HepG2 (cell line): ENCODE results near the gene SYT9. TPM values are rescaled to one million over a fixed set of nuclear protein-coding genes. Genes with fewer than 3 reads are reported as not detected.

Source experiments
- ATAC-seq: fragments of 200-7000 bp; cut with Tn5 transposase; 3 replicates; pipeline ENCODE4 v1.9.1; 2020; ENCODE audit warnings: mild to moderate bottlenecking, moderate library complexity
- BruUV-seq: library from RNA; stranded (reverse); fragments of 400-500 nt; replicated peaks from 2 replicates; lab custom pipeline; 2021; lab: Mats Ljungman, UMichigan
- CTCF ChIA-PET: fragments of 300-600 bp; formaldehyde crosslinking; extraction: SDS; loops from one replicate; lab custom pipeline; 2021; ENCODE audit warnings: low total read pairs, inconsistent platforms, low intra/inter-chr PET ratio; lab: Yijun Ruan, JAX
- POLR2A ChIA-PET: fragments of 350-600 bp; sonication (Branson Sonifier 250); formaldehyde crosslinking; loops from one replicate; lab custom pipeline; 2020; ENCODE audit warnings: antibody characterized with exemption, inconsistent platforms; lab: Yijun Ruan, JAX
- DNase-seq: peaks from one replicate; pipeline ENCODE4 v3.0.0-alpha.2; 2015; ENCODE audit warnings: low spot score
- FAIRE-seq: peaks from 3 replicates; lab custom pipeline; 2011; peaks lifted over from hg19 to GRCh38; lab: Jason Lieb, UNC
- H2AFZ ChIP-seq: one replicate; pipeline ENCODE4 v1.6.1; 2011; ENCODE audit warnings: low read length, inconsistent platforms
- H3K27ac ChIP-seq: fragments of 300-600 bp; 3 replicates; pipeline ENCODE4 v1.8.0; 2011; ENCODE audit warnings: mixed run types, mild to moderate bottlenecking, mixed read lengths, low read length, inconsistent platforms; ENCODE audit not compliant: insufficient read depth; ENCODE audit errors: extremely low read length
- H3K27me3 ChIP-seq, 2 experiments: fragments of 200-600 bp in 1 of 2; 2 replicates in 1 of 2; 3 replicates in 1 of 2; pipeline versions ENCODE4 v1.6.0 to v1.8.0; 2011; ENCODE audit warnings: low read length in 2 of 2, mild to moderate bottlenecking in 2 of 2, moderate library complexity in 2 of 2, inconsistent platforms in 1 of 2; ENCODE audit not compliant: insufficient read depth in 2 of 2, control insufficient read depth in 1 of 2
- H3K36me3 ChIP-seq, 2 experiments: fragments of 200-600 bp in 1 of 2; replicated peaks in 1 of 2; 2 replicates in 1 of 2; 3 replicates in 1 of 2; pipeline versions ENCODE4 v1.5.1 to v1.8.0; 2011; ENCODE audit warnings: low read length in 2 of 2, inconsistent platforms in 1 of 2; ENCODE audit not compliant: insufficient read depth in 2 of 2, control insufficient read depth in 1 of 2
- H3K4me1 ChIP-seq: 2 replicates; pipeline ENCODE4 v1.5.1; 2012; ENCODE audit warnings: low read length, inconsistent platforms; ENCODE audit not compliant: insufficient read depth
- H3K4me2 ChIP-seq: 2 replicates; pipeline ENCODE4 v1.6.0; 2011; ENCODE audit warnings: low read depth, low read length, inconsistent platforms
- H3K4me3 ChIP-seq, 3 experiments: fragments of 200-600 bp in 1 of 3; sonication (generic), shearing (Covaris generic) in 1 of 3; replicated peaks in 1 of 3; 2 replicates each; pipeline ENCODE4 v1.5.1; 2011 to 2016; ENCODE audit warnings: low read length in 3 of 3, inconsistent platforms in 2 of 3, low read depth in 2 of 3, mild to moderate bottlenecking in 2 of 3, control low read depth in 1 of 3, mixed read lengths in 1 of 3; ENCODE audit not compliant: insufficient read depth in 1 of 3
- H3K79me2 ChIP-seq: one replicate; pipeline ENCODE4 v1.6.1; 2011; ENCODE audit warnings: low read length, inconsistent platforms; ENCODE audit not compliant: insufficient read depth
- H3K9ac ChIP-seq: 2 replicates; pipeline ENCODE4 v1.6.0; 2011; ENCODE audit warnings: mild to moderate bottlenecking, low read depth, low read length, inconsistent platforms; ENCODE audit not compliant: insufficient read depth
- H3K9me3 ChIP-seq: 2 replicates; pipeline ENCODE4 v1.5.1; 2012; ENCODE audit warnings: mild to moderate bottlenecking, low read length
- H4K20me1 ChIP-seq: 2 replicates; pipeline ENCODE4 v1.6.0; 2011; ENCODE audit warnings: inconsistent platforms, mild to moderate bottlenecking, low read length, moderate library complexity; ENCODE audit not compliant: insufficient read depth
- CSRNP2 ChIP-seq: sonication (generic); formaldehyde crosslinking; conservative IDR thresholded peaks from 2 replicates; pipeline ENCODE4 v1.8.0; 2022; ENCODE audit warnings: low read depth, missing genetic modification reagents
- E2F5 ChIP-seq: sonication (generic); formaldehyde crosslinking; conservative IDR thresholded peaks from 2 replicates; pipeline ENCODE4 v1.4.0; 2020; ENCODE audit warnings: missing genetic modification reagents
- HOXD1 ChIP-seq: sonication (generic); formaldehyde crosslinking; IDR thresholded peaks from 2 replicates; pipeline ENCODE4 v1.5.0; 2020; ENCODE audit warnings: missing genetic modification reagents
- MAFF ChIP-seq: IDR thresholded peaks from 2 replicates; pipeline ENCODE4 v1.6.1; 2011; ENCODE audit warnings: low read depth, low read length, improper control_type of control experiment
- PITX1 ChIP-seq: sonication (generic); formaldehyde crosslinking; IDR thresholded peaks from 2 replicates; pipeline ENCODE4 v1.5.1; 2020; ENCODE audit warnings: mild to moderate bottlenecking, missing genetic modification reagents
- RFX3 ChIP-seq: IDR thresholded peaks from 2 replicates; pipeline ENCODE4 v1.6.1; 2016; ENCODE audit warnings: missing biosample characterization, missing genetic modification reagents
- STAG1 ChIP-seq: sonication (generic); formaldehyde crosslinking; IDR thresholded peaks from 2 replicates; pipeline ENCODE4 v1.4.0; 2020; ENCODE audit warnings: missing genetic modification reagents
- TAF1 ChIP-seq: sonication (generic); formaldehyde crosslinking; IDR thresholded peaks from 2 replicates; pipeline ENCODE4 v1.4.0; 2020; ENCODE audit warnings: missing genetic modification reagents
- ZMAT5 ChIP-seq: sonication (generic); formaldehyde crosslinking; IDR thresholded peaks from 2 replicates; pipeline ENCODE4 v1.5.0; 2020; ENCODE audit warnings: mild to moderate bottlenecking, low read depth, missing genetic modification reagents, borderline replicate concordance
- ZNF563 ChIP-seq: sonication (generic); formaldehyde crosslinking; IDR thresholded peaks from 2 replicates; pipeline ENCODE4 v1.8.0; 2022; ENCODE audit warnings: mild to moderate bottlenecking, moderate library complexity, missing genetic modification reagents
- ZNF609 ChIP-seq: sonication (generic); formaldehyde crosslinking; IDR thresholded peaks from 2 replicates; pipeline ENCODE4 v1.4.0; 2020; ENCODE audit warnings: mild to moderate bottlenecking, missing genetic modification reagents, borderline replicate concordance
- ZNF746 ChIP-seq: sonication (generic); formaldehyde crosslinking; IDR thresholded peaks from 2 replicates; pipeline ENCODE4 v1.8.0; 2022; ENCODE audit warnings: mild to moderate bottlenecking, missing genetic modification reagents
- ZNF777 ChIP-seq: sonication (generic); formaldehyde crosslinking; IDR thresholded peaks from 2 replicates; pipeline ENCODE4 v1.4.0; 2020; ENCODE audit warnings: missing genetic modification reagents
- WGBS: methylation state at CpG from one replicate; pipeline ENCODE4 v1.1.6; 2017; ENCODE audit warnings: low lambda C conversion rate; 5-methylcytosine and 5-hydroxymethylcytosine counted together
- in situ Hi-C: cut with HindIII; loops from 2 replicates; pipeline ENCODE4 v1.10.0; 2017; ENCODE audit warnings: low pct_unique_long_range_greater_than_20kb; ENCODE audit not compliant: extremely low pct_ligation_motif_present
- intact Hi-C: fragments of 100-400 bp; cut with micrococcal nuclease; formaldehyde crosslinking; loops from one replicate; pipeline ENCODE4 v1.10.0; 2022; ENCODE audit not compliant: unreplicated experiment
- polyA plus RNA-seq, 8 experiments: library from polyadenylated mRNA; depleted of rRNA in 3 of 8; stranded (reverse) in 7 of 8; unstranded in 1 of 8; fragments of >200 nt; fragmentation: Illumina TruSeq in 4 of 8; extraction: Trizol in 4 of 8; gene quantifications; 2 replicates each; pipeline versions ENCODE4 v1.2.1 to v1.2.3, GENCODE V29; 2011 to 2016; ENCODE audit warnings: low read depth in 4 of 8, missing spikeins in 1 of 8, mixed read lengths in 1 of 8; ENCODE audit not compliant: insufficient read depth in 1 of 8
- total RNA-seq, 5 experiments: library from RNA; depleted of rRNA; stranded (reverse); fragments of >200 nt; fragmentation: Illumina TruSeq; extraction: Trizol; gene quantifications; 2 replicates each; pipeline ENCODE4 v1.2.3, GENCODE V29; 2016; ENCODE audit warnings: low read depth in 1 of 5

SYT9 gene
- total and polyA plus RNA-seq, 2 of the 13 experiments (the other 11 are each of a cell fraction or from before 2014, with no cell fraction given) = not detected

- CTCF ChIA-PET = no interaction called here
- in situ Hi-C loops = no loop called here
- no peak for ATAC-seq
- no peaks in the 10 kb centered on the region for H3K4me1 ChIP-seq
- H3K4me3 ChIP-seq = no peak overlapping the region
- peaks cover 0 to 20% of the 10 kb centered on the region in 2 experiments; a peak in 3 of 5 replicates for H3K27me3 ChIP-seq
- intact Hi-C loops = no loop called here
- 0% methylated on average over 2 of the region's 2 CpGs for WGBS
- H3K79me2 ChIP-seq = no peaks in the 10 kb centered on the region
- H2AFZ ChIP-seq = no peak overlapping the region
- no peak overlapping the region for H3K9ac ChIP-seq
- H3K36me3 ChIP-seq = no peaks in the 10 kb centered on the region
- BruUV-seq = no TSS peak
- H3K4me2 ChIP-seq = no peak overlapping the region
- TF ChIP-seq ZNF777 (CRISPR knock-in tag) (no peak), STAG1 (CRISPR knock-in tag) (no peak), PITX1 (CRISPR knock-in tag) (no peak), TAF1 (no peak), ZNF746 (no peak), E2F5 (no peak), HOXD1 (CRISPR knock-in tag) (no peak), MAFF (no peak), ZMAT5 (CRISPR knock-in tag) (no peak), ZNF609 (no peak), RFX3 (CRISPR knock-in tag) (no peak), CSRNP2 (CRISPR knock-in tag) (no peak), ZNF563 (CRISPR knock-in tag) (no peak)
- no peak overlapping the region for H3K27ac ChIP-seq
- POLR2A ChIA-PET = no interaction called here
- no peaks in the 10 kb centered on the region for H3K9me3 ChIP-seq
- no peaks in the 10 kb centered on the region for H4K20me1 ChIP-seq
- DNase-seq = no peak
- FAIRE-seq = no peak
Observed at GRCh38 chr11:7257724-7258123, 6.0 kb downstream of the SYT9 start.
